ENCODE measurements around the gene ARHGAP5.

The ARHGAP5 gene

DNA sequence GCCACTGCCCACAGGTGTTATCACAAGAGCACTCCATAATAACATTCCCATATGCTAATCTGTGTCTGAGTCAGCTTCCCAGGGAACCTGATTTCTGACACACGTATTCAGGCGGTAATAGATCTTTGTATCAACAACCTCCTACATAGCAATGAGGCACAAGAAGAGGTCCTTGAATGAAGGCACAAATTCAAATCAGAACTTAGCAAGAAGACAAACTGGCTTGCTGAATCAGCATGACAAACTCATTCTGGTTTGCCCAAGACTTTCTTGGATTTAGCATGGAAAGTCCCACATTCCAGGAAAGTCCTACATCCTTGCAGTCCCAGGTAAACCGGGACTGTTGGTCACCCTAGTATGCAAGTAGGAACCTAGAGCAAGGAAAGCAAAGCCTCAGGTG, 90.8 kb downstream of the ARHGAP5 start:
- no peak for DNase-seq (ENCODE audit: low read depth in 2 of 2, low spot score in 1 of 2)

DNA sequence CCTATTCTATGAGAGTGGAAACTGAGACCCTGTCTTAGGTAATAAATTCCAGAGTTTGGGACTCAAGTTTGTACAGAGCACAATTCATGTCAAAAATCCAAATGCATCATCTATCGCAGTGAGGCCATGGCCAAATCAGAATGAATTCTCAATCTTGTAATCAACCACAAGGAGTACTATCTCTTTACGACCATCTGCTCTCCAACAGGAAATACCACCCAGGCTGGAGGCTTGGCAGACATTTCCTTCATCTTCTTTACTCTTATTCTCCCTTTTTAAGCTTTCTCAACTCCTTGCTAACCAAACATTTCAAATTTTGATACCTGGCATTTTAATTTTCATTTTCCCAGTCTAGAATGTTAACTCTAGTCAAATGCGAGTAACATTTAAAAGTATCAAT, 92.1 kb downstream of the ARHGAP5 start:
- no peak for DNase-seq (ENCODE audit: low read depth in 2 of 2, low spot score in 1 of 2)

DNA sequence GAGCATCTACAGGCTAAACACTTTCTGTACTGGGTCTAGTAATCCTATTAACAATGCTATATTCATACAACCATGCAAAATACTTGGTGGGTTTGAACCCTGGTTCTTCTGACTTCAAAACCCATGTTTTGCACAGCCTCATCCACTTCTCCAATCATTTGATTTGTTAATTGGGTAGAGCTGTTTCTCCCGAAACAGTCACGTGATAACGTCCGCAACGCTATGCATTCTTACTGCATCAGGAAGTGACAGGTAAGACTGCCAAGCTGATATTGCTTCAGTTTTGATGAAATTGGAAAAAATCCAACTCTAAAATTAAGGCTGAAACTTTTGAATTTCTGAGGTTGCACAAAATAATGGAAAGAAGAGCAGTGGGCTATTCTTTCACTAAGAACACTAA, 94.4 kb downstream of the ARHGAP5 start:
- DNase-seq (ENCODE audit: low read depth in 2 of 2, low spot score in 1 of 2): no peak

DNA sequence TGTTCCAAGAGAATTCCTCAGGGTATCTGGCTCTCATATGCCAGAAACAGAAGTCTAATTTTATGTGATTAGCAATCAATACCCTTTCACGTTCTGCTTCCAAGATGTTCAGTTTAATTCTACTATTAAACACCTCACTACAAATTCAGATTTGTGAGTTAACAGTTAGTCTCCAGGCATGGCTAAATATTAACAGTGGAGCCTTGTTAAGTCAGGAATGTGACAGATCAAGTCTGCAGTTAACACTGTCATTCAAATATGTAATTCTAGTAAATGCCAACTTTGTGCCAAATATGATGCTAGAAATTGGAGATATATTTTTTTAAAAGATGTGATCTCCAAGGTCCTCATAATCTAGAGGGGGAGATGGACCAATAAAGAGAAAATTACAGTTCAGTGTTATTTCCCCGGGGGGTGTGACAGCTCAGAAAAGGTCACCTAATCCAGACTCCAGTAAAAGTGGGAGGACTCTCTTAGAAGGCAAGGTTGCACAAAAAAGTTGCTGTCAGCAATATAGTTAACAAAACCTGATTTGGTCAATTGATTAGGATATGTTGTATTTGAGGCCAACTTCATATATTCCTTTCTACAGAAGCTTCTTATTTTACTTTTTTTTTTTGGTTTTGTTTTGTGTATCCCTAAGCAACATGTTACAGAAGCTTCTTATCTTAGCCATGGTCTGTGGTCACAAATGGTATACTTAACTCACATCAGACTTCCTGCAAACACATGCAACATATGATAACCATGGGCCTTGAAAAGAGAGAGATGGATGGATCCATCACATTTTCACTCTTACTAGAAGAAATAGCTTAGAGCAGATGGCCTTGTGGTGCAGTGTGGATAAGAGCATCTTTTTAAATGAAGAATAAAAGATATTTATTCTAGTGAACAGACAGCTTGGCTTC, 106.3 kb downstream of the ARHGAP5 start:
- no peak for DNase-seq (ENCODE audit: low read depth in 2 of 2, low spot score in 1 of 2)

DNA sequence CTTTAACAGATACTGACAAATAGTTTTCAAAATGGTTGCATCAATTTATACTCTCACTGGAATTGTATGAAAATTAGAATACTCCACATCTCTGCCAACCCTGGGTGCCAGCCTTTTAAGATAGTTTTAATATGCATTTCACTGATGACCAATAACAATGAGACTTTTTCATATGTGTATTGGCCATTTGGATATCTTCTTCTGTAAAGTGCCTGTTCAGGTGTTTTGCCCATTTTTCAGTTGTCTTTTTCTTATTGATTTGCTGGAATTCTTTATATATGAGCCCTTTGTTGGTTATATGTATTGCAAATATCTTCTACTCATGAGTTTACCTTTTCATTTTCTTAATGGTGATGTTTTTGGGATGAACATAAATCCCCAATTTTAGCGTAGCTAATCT, 108.0 kb downstream of the ARHGAP5 start:
- DNase-seq (ENCODE audit: low read depth in 2 of 2, low spot score in 1 of 2): no peak

DNA sequence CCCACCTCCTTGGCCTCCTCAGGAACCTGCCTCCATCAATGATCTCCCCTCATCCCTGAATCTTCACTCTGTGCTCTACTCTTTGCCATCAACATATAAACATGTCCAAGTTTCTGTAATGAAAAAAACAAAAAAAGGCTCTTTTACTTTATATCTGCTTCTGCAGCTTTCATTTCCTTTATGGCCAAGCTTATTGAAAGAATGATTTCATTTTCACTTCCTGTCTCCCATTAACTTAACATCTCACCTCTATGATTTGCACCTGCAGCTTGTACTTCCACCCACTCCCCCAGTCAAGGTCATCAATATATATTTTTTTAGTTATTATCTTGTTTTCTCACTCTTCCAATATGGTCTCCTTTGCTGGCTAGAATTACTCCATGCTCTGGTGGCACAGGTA, 109.1 kb downstream of the ARHGAP5 start:
- DNase-seq (ENCODE audit: low read depth in 2 of 2, low spot score in 1 of 2): no peak

DNA sequence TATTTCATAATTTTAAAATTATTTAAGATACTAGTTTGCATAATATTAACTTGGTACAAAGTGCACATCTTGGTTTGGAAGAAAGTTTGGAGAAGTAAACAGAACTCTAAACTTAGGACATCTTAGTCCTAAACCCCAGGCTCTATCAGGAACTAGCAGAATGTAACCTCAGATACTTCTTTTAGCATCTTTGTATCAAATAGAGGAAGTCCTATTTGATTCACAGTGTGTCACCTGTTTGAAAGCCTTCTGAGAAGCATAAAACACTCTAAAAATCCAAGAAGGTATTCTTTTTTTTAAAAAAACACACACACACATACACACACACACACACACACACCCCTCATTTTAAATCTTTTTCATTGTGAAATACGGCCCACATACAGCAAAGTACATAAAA, 112.7 kb downstream of the ARHGAP5 start:
- no peak for DNase-seq (ENCODE audit: low read depth in 2 of 2, low spot score in 1 of 2)

DNA sequence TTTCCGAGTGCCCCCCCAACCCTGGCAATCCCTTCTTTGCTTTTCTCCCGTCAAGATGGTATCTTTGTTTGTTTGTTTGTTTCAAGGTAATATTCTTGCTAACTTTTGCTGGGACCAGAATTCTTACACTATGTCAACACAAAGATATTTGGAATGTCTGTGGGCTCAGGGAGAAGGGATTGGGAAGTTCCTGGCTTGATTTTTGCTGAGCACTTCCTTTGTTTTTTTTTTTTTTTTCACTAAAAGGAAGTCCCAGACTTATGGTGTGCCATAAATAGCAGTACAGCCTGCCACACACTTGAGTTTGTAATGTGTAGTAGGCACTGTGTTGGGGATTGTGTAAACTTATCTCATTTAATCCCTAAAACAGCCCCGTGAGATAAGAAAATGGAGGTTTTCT, 113.6 kb downstream of the ARHGAP5 start:
- no peak for DNase-seq (ENCODE audit: low read depth in 2 of 2, low spot score in 1 of 2)

DNA sequence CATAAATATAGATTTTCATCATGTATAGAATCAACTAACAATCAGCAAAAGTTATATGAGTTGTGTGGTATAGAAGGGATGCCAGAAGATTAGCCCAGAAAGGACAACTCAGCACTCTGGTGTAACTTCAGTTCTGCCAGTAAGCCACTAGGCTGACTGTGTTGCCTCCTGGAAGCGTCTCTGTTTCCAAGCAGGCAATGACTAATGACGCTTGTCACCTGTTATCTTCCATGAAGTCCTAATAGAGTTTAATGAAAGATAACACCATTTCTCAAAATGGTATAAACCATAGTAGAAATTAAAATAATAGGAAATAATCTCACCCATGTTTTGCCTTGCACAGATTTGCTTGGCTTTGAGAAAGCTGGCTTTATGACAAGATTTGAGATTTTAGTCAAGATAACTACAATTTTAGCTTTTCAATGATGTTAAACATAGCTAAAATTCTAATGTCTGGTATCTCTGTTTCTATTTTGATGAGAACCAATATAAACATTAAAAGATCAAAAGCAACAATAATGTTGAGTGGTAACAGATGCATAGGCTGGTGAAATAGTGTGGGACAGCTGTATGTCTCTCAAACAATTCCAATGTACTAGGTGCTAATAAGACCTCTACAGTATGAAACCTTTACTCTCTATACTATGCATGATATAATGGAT, 115.7 kb downstream of the ARHGAP5 start:
- no peak for DNase-seq (ENCODE audit: low read depth in 2 of 2, low spot score in 1 of 2)

DNA sequence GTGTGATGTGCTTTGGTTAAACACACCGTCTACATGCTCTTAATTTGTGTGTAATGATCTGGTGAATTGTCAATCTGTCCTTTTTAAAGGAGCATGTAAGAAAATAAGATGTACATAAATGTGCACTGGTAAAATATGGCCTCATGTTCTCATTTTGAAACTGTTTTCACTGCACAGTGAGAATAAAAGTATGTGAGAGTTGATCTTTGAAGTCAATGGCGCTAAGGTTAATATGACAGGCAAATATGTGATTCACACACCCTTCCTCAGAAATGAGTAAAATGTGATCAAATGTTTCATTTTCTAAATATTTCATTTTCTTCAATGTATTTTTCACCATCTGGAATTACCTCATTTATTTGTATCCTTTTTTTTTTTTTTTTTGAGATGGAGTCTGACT, 116.4 kb downstream of the ARHGAP5 start:
- DNase-seq (ENCODE audit: low read depth in 2 of 2, low spot score in 1 of 2): no peak

DNA sequence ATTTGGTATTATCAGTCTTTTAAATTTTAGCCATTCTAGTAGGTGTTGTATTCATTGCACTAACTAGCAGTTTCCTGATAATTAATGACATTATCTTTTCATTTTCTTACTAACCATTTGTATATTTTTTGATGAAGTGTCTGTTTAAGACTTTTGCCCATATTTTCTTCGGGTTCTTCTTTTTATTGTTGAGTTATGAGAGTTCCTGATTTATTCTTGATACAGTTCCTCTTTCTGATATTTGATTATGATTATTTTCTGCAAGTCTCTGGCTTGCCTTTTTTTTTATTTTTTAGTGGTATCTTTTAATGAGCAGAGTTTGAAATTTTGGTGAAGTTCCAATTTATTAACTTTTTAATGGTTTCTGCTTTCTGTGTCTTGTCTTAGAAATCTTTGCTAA, 118.5 kb downstream of the ARHGAP5 start:
- DNase-seq (ENCODE audit: low read depth in 2 of 2, low spot score in 1 of 2): no peak

DNA sequence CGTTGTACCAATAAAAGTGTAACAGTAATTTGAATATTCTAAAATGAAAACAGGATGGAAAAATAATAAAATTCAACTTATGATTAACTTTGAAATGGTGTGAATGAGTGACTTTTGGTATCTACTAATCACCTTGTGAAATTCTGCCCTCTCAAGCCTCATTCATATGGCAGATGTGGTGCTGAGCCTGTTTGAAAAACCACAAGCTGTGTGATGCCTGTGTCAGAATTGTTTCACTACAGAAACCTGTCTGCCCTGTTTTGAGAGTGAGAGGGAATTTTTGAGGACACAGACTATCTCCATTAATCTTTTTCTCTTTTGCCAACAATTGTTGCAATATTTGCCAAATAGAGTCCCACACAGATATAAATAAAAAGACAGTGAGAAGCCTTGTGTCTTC, 120.8 kb downstream of the ARHGAP5 start:
- DNase-seq (ENCODE audit: low read depth in 2 of 2, low spot score in 1 of 2): no peak

DNA sequence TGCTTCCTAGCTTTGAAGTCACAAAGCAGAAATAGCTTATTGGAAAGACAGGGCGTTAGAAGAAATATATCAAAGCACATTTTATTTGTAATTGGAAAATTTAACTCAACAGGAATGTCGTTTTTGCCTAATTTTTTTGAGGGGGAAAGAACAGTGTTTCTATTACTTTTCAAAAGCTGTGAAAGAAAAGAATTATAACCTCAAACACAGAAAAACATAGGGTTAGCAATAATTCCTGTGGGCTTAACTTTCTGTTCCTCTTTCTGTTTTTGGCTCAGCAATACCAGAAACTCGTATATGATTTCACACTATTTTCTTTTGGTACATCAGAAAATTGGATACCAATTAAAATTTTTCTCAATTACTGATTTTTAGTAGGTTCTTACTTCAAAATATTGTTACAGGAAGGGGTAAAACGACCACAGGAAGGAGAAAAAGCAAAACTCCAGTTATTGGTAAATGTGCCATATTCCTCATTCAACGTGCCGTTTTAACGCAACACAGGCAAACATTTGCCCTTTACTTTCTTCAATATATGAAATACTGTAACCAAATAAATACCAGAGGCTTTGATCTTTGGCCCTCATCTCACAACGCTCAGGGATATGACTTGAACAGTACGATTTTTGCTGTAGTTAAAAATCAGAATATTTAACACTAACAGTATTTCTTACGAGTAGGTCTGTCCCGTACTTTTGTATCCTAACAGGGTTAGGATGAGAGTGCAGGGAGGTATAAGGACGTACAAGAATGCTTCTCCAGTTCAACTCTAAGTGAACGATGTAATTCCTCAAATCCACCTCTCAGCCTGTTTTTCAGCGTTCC, 123.5 kb downstream of the ARHGAP5 start:
- no peak for DNase-seq (ENCODE audit: low read depth in 2 of 2, low spot score in 1 of 2)

DNA sequence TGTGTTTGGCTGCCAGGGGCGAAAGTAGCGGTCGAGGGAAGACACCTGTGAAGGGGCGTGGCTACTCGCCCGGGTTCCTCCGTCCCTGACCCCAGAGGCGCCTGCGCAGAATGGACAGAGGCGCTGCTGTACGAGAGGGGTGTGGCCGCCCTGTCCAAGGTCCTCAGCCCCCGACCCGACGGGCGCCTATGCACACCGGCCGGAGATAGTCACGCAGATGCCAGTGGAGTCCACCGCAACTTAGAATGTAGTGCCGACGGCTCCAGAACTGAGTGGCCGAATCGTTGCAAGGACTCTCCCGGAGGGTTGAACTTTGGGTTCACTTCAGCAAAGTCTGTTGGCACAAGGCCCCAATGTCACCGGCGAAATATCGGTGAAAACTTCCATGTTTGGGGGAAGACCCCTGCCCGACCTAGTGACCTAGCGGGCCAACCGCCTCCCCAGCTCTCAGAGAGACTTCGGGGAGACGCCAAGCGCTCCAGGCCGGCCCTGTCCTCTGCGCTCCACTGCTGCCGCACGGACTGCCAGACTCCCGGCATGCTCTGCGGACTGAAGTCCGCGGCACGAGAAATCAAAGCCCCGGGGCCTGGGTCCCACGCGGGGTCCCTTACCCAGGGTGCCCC, 124.2 kb downstream of the ARHGAP5 start:
- DNase-seq (ENCODE audit: low read depth in 2 of 2, low spot score in 1 of 2): peak; percentile 25 to 53

DNA sequence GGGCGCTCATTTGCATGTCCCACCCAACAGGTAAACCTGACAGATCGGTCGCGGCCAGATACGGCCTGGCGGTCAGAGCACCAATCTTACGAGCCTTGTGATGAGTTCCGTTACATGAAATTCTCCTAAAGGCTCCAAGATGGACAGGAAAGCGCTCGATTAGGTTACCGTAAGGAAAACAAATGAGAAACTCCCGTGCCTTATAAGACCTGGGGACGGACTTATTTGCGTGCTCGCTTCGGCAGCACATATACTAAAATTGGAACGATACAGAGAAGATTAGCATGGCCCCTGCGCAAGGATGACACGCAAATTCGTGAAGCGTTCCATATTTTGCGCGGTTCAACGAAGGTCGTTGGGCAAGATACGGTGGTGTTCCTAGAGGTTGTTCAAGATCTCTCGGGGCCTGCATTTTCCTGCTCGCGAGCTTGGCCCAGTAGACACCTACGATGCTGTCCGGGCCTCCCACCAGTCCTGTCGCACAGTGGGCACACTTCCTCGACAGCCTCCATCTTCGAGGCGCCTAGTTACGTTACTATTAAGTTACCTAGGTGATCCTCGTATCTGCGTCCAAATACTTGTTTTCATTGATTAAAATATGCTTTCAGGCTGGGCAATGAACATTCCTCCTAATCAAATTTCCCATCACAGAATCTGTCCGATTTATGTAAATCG, 124.8 kb downstream of the ARHGAP5 start, which contains the start of gene RNU6-7:
RNU6-7 (plus strand) TSS at position 230 of the 675 bp plus-strand sequence.
- DNase-seq (ENCODE audit: low read depth in 2 of 2, low spot score in 1 of 2): peak in 1 of 2 donors; percentile 13

DNA sequence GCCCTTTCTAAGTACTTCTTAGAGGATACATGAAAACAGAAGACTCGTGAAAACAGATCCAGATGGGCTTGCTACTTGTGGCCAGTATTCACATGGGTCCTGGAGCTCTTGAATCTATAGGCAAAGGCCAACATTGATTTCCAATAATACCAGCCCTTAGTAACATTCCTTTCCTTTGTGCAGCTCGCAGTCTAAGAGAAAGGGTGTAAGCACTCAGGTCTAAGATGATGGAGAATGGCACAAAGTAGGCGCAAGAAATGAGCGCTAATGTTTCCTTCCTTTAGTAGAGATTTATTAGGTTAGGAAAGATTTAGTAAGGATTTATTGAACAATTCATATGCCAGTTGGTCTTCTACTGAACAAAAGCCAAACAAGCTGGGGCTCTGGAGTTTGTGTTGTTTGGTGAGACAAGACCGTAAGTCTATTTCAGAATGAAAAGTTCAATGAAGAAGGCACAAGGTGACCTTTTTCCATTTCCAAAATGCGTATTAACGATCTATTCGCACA, 125.4 kb downstream of the ARHGAP5 start:
- no peak for DNase-seq (ENCODE audit: low read depth in 2 of 2, low spot score in 1 of 2)

DNA sequence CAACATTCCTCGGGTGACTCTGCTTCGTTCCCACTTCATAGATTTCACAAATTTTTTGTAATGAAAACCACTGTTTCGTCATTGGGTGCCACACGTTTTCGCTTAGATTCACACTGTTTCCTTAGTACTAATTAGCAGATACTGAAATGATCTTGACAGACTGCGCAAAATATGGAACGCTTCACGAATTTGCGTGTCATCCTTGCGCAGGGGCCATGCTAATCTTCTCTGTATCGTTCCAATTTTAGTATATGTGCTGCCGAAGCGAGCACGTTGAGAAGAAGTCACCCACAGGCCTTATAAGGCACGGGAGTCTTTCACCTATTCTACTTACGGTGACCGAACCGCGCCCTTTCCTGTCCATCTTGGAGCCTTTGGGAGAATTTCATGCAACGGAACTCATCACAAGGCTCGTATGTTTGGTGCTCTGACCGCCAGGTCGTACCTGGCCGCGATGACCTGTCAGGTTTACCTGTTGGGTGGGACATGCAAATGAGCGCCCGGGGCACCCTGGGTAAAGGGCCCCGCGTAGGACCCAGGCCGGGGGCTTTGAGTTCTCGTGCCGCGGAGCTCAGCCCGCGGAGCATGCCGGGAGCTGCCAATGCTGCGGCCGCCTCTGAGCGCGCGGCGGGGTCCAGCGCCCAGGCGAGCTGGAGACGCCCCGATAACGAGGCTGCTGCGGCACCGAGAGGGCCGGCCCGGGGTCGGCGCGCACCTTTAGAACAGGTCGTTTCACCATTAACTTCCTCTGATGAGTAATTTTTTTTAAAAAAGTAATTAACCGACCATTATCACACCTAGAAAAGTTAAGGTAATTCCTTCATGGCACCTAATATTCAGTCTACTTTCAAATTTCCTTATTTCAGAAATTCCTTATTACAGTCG, 126.1 kb downstream of the ARHGAP5 start, which contains the start of gene RNU6-8:
RNU6-8 (minus strand) TSS at position 272 of the 885 bp plus-strand sequence.
- peak; percentile 68 to 69 for DNase-seq (ENCODE audit: low read depth in 2 of 2, low spot score in 1 of 2)

DNA sequence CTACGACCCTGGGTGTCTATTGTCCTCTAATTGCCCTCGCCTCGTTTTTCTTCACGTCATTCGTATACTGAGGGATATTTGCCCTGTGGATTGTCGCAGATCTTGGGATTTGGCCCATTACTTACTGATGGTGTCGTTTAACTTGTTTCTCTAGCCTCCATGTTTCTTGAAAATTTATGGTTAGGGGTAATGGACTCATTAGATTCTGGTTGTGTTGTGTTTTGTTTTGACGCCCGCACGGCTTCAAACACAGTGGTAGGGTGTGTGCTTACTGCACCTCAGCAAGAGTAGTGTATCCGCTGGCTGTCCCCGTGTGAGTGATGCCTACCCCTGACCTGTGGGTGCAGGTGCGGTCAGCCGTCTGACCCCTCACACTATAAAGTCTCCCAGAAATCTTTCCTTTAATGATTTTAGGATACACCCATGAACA, 126.8 kb downstream of the ARHGAP5 start:
- no peak for DNase-seq (ENCODE audit: low read depth in 2 of 2, low spot score in 1 of 2)

DNA sequence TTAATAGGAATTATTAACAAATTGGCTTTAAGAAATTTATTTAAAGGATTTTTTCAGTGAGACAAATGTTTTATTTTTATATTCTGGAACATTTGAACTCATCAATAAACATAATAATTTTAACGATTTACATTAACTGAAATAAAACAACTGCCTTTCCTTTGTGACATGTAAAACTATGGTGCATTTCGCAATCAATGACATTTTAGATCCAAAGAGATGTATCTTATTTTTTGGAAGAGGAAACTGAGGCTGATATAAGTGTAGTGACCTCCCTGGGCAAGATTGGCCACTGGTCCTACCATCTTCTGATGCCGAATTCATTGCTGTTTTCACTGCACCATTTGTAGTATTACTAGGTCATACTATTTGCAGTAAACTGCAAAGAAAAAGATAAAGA, 128.4 kb downstream of the ARHGAP5 start:
- DNase-seq (ENCODE audit: low read depth in 2 of 2, low spot score in 1 of 2): no peak

Measured in stimulated activated CD8-positive, alpha-beta memory T cell treated with anti-CD3 and anti-CD28 coated beads, Interleukin-4, amount 100 ng/mL, for 4 hours (primary cell).